PC-3 (cell line): Measurements from ENCODE around the gene MLLT3.

Source experiments
- EZH2 ChIP-seq: fragments of 300-600 bp; sonication (generic); IDR thresholded peaks from one replicate; pipeline ENCODE4 v1.6.1; 2017; ENCODE audit warnings: antibody characterized with exemption, mild to moderate bottlenecking, low read length; ENCODE audit not compliant: unreplicated experiment
- EZH2phosphoT487 ChIP-seq: fragments of 300-600 bp; sonication (generic); IDR thresholded peaks from 2 replicates; pipeline ENCODE4 v1.6.1; 2018; ENCODE audit warnings: mild to moderate bottlenecking, antibody characterized with exemption, low read length, borderline replicate concordance
- TF ChIP-seq, protein P1 (sequence below): fragments of 300-600 bp; sonication (generic); conservative IDR thresholded peaks from 2 replicates; pipeline ENCODE4 v1.5.1; 2017; ENCODE audit warnings: antibody characterized with exemption, low read depth, mild to moderate bottlenecking, low read length

GRCh38 chr9:20477940-20478620 lies 144.2 kb downstream of the MLLT3 start:
- TF ChIP-seq, protein P1, sequence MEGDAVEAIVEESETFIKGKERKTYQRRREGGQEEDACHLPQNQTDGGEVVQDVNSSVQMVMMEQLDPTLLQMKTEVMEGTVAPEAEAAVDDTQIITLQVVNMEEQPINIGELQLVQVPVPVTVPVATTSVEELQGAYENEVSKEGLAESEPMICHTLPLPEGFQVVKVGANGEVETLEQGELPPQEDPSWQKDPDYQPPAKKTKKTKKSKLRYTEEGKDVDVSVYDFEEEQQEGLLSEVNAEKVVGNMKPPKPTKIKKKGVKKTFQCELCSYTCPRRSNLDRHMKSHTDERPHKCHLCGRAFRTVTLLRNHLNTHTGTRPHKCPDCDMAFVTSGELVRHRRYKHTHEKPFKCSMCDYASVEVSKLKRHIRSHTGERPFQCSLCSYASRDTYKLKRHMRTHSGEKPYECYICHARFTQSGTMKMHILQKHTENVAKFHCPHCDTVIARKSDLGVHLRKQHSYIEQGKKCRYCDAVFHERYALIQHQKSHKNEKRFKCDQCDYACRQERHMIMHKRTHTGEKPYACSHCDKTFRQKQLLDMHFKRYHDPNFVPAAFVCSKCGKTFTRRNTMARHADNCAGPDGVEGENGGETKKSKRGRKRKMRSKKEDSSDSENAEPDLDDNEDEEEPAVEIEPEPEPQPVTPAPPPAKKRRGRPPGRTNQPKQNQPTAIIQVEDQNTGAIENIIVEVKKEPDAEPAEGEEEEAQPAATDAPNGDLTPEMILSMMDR = no peak
- TF ChIP-seq EZH2 (no peak), EZH2phosphoT487 (no peak)
